Neural progenitor cell (in vitro differentiated cells): ENCODE measurements around the gene OLFM1. TPM values are rescaled to one million over a fixed set of nuclear protein-coding genes. Genes with fewer than 3 reads are reported as not detected.

Experiments
- DNase-seq: peaks from one replicate; pipeline ENCODE4 v3.0.0-alpha.2; 2016; ENCODE audit warnings: low spot score
- H2AFZ ChIP-seq: fragments of 200-600 bp; sonication (generic); replicated peaks from 2 replicates; pipeline ENCODE4 v1.6.1; 2016; ENCODE audit warnings: antibody characterized with exemption
- H3F3A ChIP-seq: fragments of 200-600 bp; sonication (generic); 2 replicates; pipeline ENCODE4 v1.6.1; 2016; ENCODE audit warnings: antibody characterized with exemption, low read depth
- H3K27ac ChIP-seq: fragments of 200-600 bp; sonication (generic); 2 replicates; pipeline ENCODE4 v1.5.1; 2016; ENCODE audit warnings: mild to moderate bottlenecking
- H3K27me3 ChIP-seq: fragments of 200-600 bp; sonication (generic); 2 replicates; pipeline ENCODE4 v1.6.1; 2016; ENCODE audit warnings: mild to moderate bottlenecking, moderate library complexity
- H3K36me3 ChIP-seq: fragments of 200-600 bp; sonication (generic); 2 replicates; pipeline ENCODE4 v1.5.1; 2016
- H3K4me1 ChIP-seq: fragments of 200-600 bp; sonication (generic); 2 replicates; pipeline ENCODE4 v1.6.1; 2016; ENCODE audit warnings: mixed run types
- H3K4me2 ChIP-seq: fragments of 200-600 bp; sonication (generic); 2 replicates; pipeline ENCODE4 v1.6.1; 2016
- H3K4me3 ChIP-seq: fragments of 200-600 bp; sonication (generic); 2 replicates; pipeline ENCODE4 v1.5.1; 2016
- H3K79me2 ChIP-seq: fragments of 200-600 bp; sonication (generic); 2 replicates; pipeline ENCODE4 v1.6.1; 2016; ENCODE audit warnings: low read depth
- H3K9ac ChIP-seq: fragments of 200-600 bp; sonication (generic); 2 replicates; pipeline ENCODE4 v1.6.1; 2016
- H3K9me3 ChIP-seq: fragments of 200-600 bp; sonication (generic); 2 replicates; pipeline ENCODE4 v1.5.1; 2016; ENCODE audit warnings: low read depth
- H4K20me1 ChIP-seq: fragments of 200-600 bp; sonication (generic); 2 replicates; pipeline ENCODE4 v1.6.1; 2016; ENCODE audit warnings: low read depth
- H3K27ac Mint-ChIP-seq: 3 replicates; pipeline ENCODE4 v1.8.0; 2021; ENCODE audit warnings: mixed read lengths
- H3K27me3 Mint-ChIP-seq: 2 replicates; pipeline ENCODE4 v1.8.0; 2022; ENCODE audit warnings: low read depth, mild to moderate bottlenecking, inconsistent platforms, moderate library complexity, mixed read lengths; ENCODE audit not compliant: insufficient read depth
- H3K36me3 Mint-ChIP-seq: 3 replicates; pipeline ENCODE4 v1.8.0; 2021; ENCODE audit warnings: mixed read lengths
- H3K4me1 Mint-ChIP-seq: 3 replicates; pipeline ENCODE4 v1.8.0; 2021; ENCODE audit warnings: mixed read lengths
- H3K4me3 Mint-ChIP-seq: 3 replicates; pipeline ENCODE4 v1.8.0; 2021; ENCODE audit warnings: mild to moderate bottlenecking, moderate library complexity, mixed read lengths
- H3K9me3 Mint-ChIP-seq: 3 replicates; pipeline ENCODE4 v1.8.0; 2020; ENCODE audit warnings: mixed read lengths
- EZH2 ChIP-seq: fragments of 200-600 bp; sonication (generic); IDR thresholded peaks from 2 replicates; pipeline ENCODE4 v1.6.1; 2017; ENCODE audit warnings: antibody characterized with exemption, mild to moderate bottlenecking, moderate library complexity
- EZH2phosphoT487 ChIP-seq: fragments of 200-600 bp; sonication (generic); IDR thresholded peaks from 2 replicates; pipeline ENCODE4 v1.6.1; 2017; ENCODE audit warnings: antibody characterized with exemption
- total RNA-seq: library from RNA; depleted of rRNA; stranded (reverse); fragments of >200 nt; gene quantifications from 2 replicates; pipeline ENCODE4 v1.2.3, GENCODE V29; 2015; ENCODE audit warnings: low replicate concordance
- TF ChIP-seq, protein P1 (sequence below): fragments of 200-600 bp; sonication (generic); IDR thresholded peaks from 2 replicates; pipeline ENCODE4 v1.5.1; 2017; ENCODE audit warnings: antibody characterized with exemption, mild to moderate bottlenecking

OLFM1 gene
- total RNA-seq, 1 donor from 2014 or later, result 4.0 TPM

DNA sequence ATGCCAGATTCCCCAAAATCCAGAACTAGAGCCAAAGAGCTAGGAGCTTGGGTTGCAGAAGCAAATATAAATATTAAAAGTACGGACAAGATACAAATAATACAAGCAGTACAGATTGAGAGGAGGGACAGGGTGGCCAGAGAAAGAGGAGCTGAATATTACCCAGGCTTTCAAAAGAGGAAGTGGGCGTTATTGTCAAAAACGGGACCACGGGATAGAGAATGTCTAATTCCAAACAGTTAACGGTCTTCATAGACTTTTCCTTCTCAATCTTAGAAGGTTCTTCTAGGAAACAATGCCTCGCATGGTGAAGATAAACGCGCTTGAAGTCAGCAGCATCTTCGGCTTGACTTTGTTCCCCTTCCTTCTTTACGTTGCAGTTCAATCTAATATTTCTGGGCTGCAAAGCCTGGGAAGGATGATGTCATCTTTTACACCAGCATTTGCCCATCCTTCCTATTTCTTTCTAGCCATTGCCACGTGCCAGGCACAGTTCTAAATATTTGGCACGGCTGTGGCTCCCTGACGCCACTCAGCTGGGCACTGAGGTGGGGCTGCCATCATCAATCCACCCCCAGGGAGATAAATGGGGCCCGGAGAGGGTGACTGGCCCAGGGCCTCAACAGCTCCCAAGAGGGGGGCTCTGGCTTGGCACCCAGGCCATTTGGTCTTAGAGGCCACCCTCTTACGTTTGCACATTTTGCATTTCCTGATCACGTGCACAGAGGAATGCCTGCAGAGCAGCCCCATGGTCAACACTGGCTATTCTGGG, 16.3 kb upstream of the OLFM1 start:
- no peak overlapping the region for H3K27ac ChIP-seq
- H3K27me3 ChIP-seq, result peaks cover 26% of the 10 kb centered on the region

DNA sequence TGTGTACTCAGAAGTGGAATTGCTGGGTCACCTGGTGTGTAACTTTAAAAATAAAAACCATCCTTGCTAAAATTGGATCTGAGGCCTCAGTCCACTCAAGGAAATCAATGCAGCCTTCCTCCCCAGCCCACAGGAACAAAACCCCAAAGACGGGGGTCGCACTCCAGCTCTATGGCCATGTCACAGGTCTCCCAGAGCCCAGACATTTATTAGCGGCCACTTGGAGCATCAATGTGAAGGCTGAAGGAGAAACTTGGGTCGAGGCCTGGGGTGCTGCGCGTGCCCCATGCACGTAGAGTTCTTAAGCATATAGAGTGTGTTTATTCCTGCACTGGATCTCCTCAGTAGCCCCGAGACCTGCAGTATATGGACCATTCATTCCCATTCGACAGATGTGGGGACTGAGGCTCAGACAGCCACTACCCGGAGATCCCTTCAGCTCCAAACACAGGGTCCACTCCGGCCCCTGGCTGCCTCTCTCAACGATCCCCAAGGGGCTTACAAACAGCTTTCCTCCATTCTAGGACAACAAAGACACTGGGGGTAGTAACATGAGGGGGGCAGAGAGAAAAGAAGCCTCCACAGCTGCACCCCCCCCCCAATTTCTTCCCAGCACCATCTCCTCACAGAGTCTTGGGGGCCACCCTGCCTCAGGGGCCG, 14.3 kb upstream of the OLFM1 start:
- Histone ChIP-seq H2AFZ (no peak overlapping the region), H3K4me2 (no peak overlapping the region), H3K79me2 (no peaks in the 10 kb centered on the region), H3K9me3 (no peaks in the 10 kb centered on the region), H3K27ac (no peak overlapping the region), H3K36me3 (no peaks in the 10 kb centered on the region), H3K4me1 (peaks cover 20% of the 10 kb centered on the region), H3K27me3 (peaks cover 38% of the 10 kb centered on the region), H3K9ac (no peak overlapping the region), H4K20me1 (peaks cover 25% of the 10 kb centered on the region), H3K4me3 (no peak overlapping the region), H3F3A (peaks cover 20% of the 10 kb centered on the region)
- Mint-ChIP-seq H3K4me3 (no peak overlapping the region), H3K36me3 (no peaks in the 10 kb centered on the region), H3K4me1 (peaks cover 32% of the 10 kb centered on the region), H3K9me3 (no peaks in the 10 kb centered on the region), H3K27ac (no peak overlapping the region), H3K27me3 (peaks cover 24% of the 10 kb centered on the region)
- DNase-seq, result no peak
- TF ChIP-seq EZH2phosphoT487 (no peak), EZH2 (no peak)
- TF ChIP-seq, protein P1, sequence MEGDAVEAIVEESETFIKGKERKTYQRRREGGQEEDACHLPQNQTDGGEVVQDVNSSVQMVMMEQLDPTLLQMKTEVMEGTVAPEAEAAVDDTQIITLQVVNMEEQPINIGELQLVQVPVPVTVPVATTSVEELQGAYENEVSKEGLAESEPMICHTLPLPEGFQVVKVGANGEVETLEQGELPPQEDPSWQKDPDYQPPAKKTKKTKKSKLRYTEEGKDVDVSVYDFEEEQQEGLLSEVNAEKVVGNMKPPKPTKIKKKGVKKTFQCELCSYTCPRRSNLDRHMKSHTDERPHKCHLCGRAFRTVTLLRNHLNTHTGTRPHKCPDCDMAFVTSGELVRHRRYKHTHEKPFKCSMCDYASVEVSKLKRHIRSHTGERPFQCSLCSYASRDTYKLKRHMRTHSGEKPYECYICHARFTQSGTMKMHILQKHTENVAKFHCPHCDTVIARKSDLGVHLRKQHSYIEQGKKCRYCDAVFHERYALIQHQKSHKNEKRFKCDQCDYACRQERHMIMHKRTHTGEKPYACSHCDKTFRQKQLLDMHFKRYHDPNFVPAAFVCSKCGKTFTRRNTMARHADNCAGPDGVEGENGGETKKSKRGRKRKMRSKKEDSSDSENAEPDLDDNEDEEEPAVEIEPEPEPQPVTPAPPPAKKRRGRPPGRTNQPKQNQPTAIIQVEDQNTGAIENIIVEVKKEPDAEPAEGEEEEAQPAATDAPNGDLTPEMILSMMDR, result no peak

More for the DNA sequence above, 16.3 kb upstream of the OLFM1 start:
- Mint-ChIP-seq H3K4me1 (peaks cover 28% of the 10 kb centered on the region), H3K4me3 (no peak overlapping the region), H3K9me3 (no peaks in the 10 kb centered on the region), H3K27me3 (peaks cover 17% of the 10 kb centered on the region), H3K36me3 (no peaks in the 10 kb centered on the region), H3K27ac (no peak overlapping the region)
- Histone ChIP-seq H3K9me3 (no peaks in the 10 kb centered on the region), H3K36me3 (no peaks in the 10 kb centered on the region), H3K4me1 (peaks cover 19% of the 10 kb centered on the region), H3K9ac (no peak overlapping the region), H3K4me3 (no peak overlapping the region), H2AFZ (no peak overlapping the region), H3K4me2 (no peak overlapping the region), H3F3A (peaks cover 15% of the 10 kb centered on the region), H3K79me2 (no peaks in the 10 kb centered on the region), H4K20me1 (peaks cover 5% of the 10 kb centered on the region)
- TF ChIP-seq EZH2 (no peak), EZH2phosphoT487 (no peak)
- TF ChIP-seq, protein P1, result no peak
- DNase-seq, result no peak

DNA sequence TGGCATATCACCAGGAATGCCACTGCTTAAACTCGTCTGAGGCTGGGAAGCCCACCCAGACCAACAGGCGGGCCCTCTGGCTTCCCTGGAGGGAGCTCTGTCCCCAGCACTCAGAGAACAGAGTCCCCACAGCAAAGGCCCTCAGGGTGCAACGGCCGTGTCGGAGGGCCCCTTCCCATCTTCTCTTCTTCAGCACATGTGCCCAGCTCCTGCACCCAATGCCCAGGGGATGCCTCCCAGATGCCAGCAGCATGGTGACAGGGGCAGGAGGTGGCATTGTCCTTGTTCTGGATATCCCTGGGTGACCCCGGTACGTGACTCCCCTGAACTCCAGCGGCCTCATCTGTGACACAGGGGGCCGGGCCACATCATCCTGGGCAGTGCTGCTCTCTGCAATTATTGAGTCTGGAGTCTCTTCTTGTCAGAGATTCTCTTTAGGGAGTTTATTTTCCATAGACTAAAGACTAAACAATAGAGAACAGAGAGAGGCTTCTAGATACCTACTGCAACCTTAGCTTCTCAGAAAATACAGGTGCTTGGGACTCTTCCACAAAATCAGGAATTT, 13.6 kb upstream of the OLFM1 start:
- H3K9me3 Mint-ChIP-seq, result no peaks in the 10 kb centered on the region
- no peaks in the 10 kb centered on the region for H3K36me3 ChIP-seq
- H3K4me3 ChIP-seq, result no peak overlapping the region
- H3K9ac ChIP-seq, result no peak overlapping the region
- no peaks in the 10 kb centered on the region for H3K9me3 ChIP-seq
- peaks cover 20% of the 10 kb centered on the region for H3K4me1 ChIP-seq
- H3K27me3 Mint-ChIP-seq, result peaks cover 23% of the 10 kb centered on the region
- no peak overlapping the region for H2AFZ ChIP-seq
- peaks cover 30% of the 10 kb centered on the region for H3K4me1 Mint-ChIP-seq
- no peak overlapping the region for H3K4me2 ChIP-seq
- H3F3A ChIP-seq, result peaks cover 20% of the 10 kb centered on the region
- no peak for TF ChIP-seq EZH2phosphoT487
- TF ChIP-seq, protein P1, result no peak
- TF ChIP-seq EZH2, result no peak
- no peak for DNase-seq
- no peak overlapping the region for H3K4me3 Mint-ChIP-seq
- H3K36me3 Mint-ChIP-seq, result no peaks in the 10 kb centered on the region
- H3K27me3 ChIP-seq, result peaks cover 38% of the 10 kb centered on the region
- no peak overlapping the region for H3K27ac ChIP-seq
- H4K20me1 ChIP-seq, result peaks cover 31% of the 10 kb centered on the region
- no peaks in the 10 kb centered on the region for H3K79me2 ChIP-seq
- no peak overlapping the region for H3K27ac Mint-ChIP-seq
